OCI-LY3 (cell line): ENCODE results near the gene PRELID1.

Experiments used
- H2AFZ ChIP-seq: fragments of 200-600, 300-600 bp; shearing (Covaris generic); 2 replicates; pipeline ENCODE4 v1.6.0; 2014; ENCODE audit warnings: antibody characterized with exemption, low read depth, low read length
- H3K27ac ChIP-seq: fragments of 200-600, 300-600 bp; sonication (generic); 2 replicates; pipeline ENCODE4 v1.5.1; 2014; ENCODE audit warnings: mild to moderate bottlenecking, low read length, moderate library complexity, mixed read lengths
- H3K27me3 ChIP-seq: fragments of 200-600, 300-600 bp; sonication (generic); 2 replicates; pipeline ENCODE4 v1.6.1; 2014; ENCODE audit warnings: low read depth, low read length, mixed read lengths
- H3K36me3 ChIP-seq: fragments of 200-600, 300-600 bp; sonication (generic); replicated peaks from 2 replicates; pipeline ENCODE3; 2014; ENCODE audit warnings: low read depth, low read length, mixed read lengths
- H3K4me1 ChIP-seq: fragments of 300-600, 200-600 bp; sonication (generic); 2 replicates; pipeline ENCODE4 v1.6.1; 2014; ENCODE audit warnings: low read length, mixed read lengths
- H3K4me2 ChIP-seq: fragments of 200-600, 300-600 bp; sonication (generic); 2 replicates; pipeline ENCODE4 v1.6.1; 2014; ENCODE audit warnings: low read length, mixed read lengths
- H3K4me3 ChIP-seq: fragments of 300-600, 200-600 bp; sonication (generic); 2 replicates; pipeline ENCODE4 v1.5.1; 2014; ENCODE audit warnings: antibody characterized with exemption, mild to moderate bottlenecking, low read length, moderate library complexity
- H3K79me2 ChIP-seq: fragments of 300-600, 200-600 bp; shearing (Covaris generic); 2 replicates; pipeline ENCODE4 v1.6.1; 2014; ENCODE audit warnings: mild to moderate bottlenecking, low read length, mixed read lengths
- H3K9ac ChIP-seq: fragments of 300-600, 200-600 bp; shearing (Covaris generic); 2 replicates; pipeline ENCODE4 v1.6.0; 2014; ENCODE audit warnings: mild to moderate bottlenecking, low read length, moderate library complexity
- H3K9me3 ChIP-seq: fragments of 200-600, 300-600 bp; shearing (Covaris generic); 2 replicates; pipeline ENCODE4 v1.6.1; 2014; ENCODE audit warnings: low read length, mixed read lengths; ENCODE audit not compliant: insufficient read depth
- H4K20me1 ChIP-seq: fragments of 200-600, 300-600 bp; sonication (generic); 2 replicates; pipeline ENCODE4 v1.6.1; 2016; ENCODE audit warnings: low read length, mixed read lengths; ENCODE audit not compliant: insufficient read depth
- CTCF ChIP-seq: fragments of 200-600, 300-600 bp; sonication (generic); IDR thresholded peaks from 2 replicates; pipeline ENCODE4 v1.5.1; 2014; ENCODE audit warnings: antibody characterized with exemption, low read length, low read depth
- EZH2phosphoT487 ChIP-seq: fragments of 200-600 bp; shearing (Covaris generic); IDR thresholded peaks from 2 replicates; pipeline ENCODE4 v1.6.1; 2018; ENCODE audit warnings: antibody characterized with exemption, mixed run types, low read depth

PRELID1 gene

GRCh38 chr5:177276886-177277285, 26.7 kb upstream of the PRELID1 start:
- no peaks in the 10 kb centered on the region for H3K27me3 ChIP-seq
- no peak overlapping the region for H3K27ac ChIP-seq
- H3K4me1 ChIP-seq = no peaks in the 10 kb centered on the region
- H3K36me3 ChIP-seq = peaks cover 49% of the 10 kb centered on the region
- no peaks in the 10 kb centered on the region for H3K9me3 ChIP-seq
- H3K4me3 ChIP-seq = no peak overlapping the region
- H3K9ac ChIP-seq = no peak overlapping the region
- TF ChIP-seq CTCF = no peak
- TF ChIP-seq EZH2phosphoT487 = no peak
- no peaks in the 10 kb centered on the region for H4K20me1 ChIP-seq
- H3K79me2 ChIP-seq = no peaks in the 10 kb centered on the region
- H3K4me2 ChIP-seq = no peak overlapping the region
- no peak overlapping the region for H2AFZ ChIP-seq

- Histone ChIP-seq H3K4me2 (no peak overlapping the region), H3K79me2 (no peaks in the 10 kb centered on the region), H3K9me3 (no peaks in the 10 kb centered on the region), H3K4me3 (no peak overlapping the region), H2AFZ (no peak overlapping the region), H4K20me1 (0 out of 2 replicates have a peak, but pooled peaks cover 4% of the 10 kb centered on the region), H3K36me3 (peaks cover 63% of the 10 kb centered on the region), H3K27ac (no peak overlapping the region), H3K9ac (no peak overlapping the region), H3K27me3 (no peaks in the 10 kb centered on the region), H3K4me1 (peaks cover 13% of the 10 kb centered on the region)
- TF ChIP-seq EZH2phosphoT487 = no peak
- TF ChIP-seq CTCF = no peak
Observed at GRCh38 chr5:177288191-177288590, 15.4 kb upstream of the PRELID1 start.

- Histone ChIP-seq H4K20me1 (0 out of 2 replicates have a peak, but pooled peaks cover 4% of the 10 kb centered on the region), H3K27me3 (no peaks in the 10 kb centered on the region), H3K27ac (peak overlapping the region; percentile 54), H3K36me3 (peaks cover 71% of the 10 kb centered on the region), H3K4me3 (no peak overlapping the region), H3K9me3 (no peaks in the 10 kb centered on the region), H3K9ac (no peak overlapping the region), H3K4me2 (peak overlapping the region; percentile 40), H3K79me2 (no peaks in the 10 kb centered on the region), H2AFZ (no peak overlapping the region), H3K4me1 (peaks cover 13% of the 10 kb centered on the region)
- TF ChIP-seq CTCF (no peak), EZH2phosphoT487 (no peak)
Observed at GRCh38 chr5:177290816-177291596, 12.6 kb upstream of the PRELID1 start.

- Histone ChIP-seq H3K4me1 (peaks cover 13% of the 10 kb centered on the region), H3K9ac (no peak overlapping the region), H3K27ac (0 out of 2 replicates have a peak overlapping the region, but pooled peaks have one; percentile 54), H4K20me1 (0 out of 2 replicates have a peak, but pooled peaks cover 4% of the 10 kb centered on the region), H3K9me3 (no peaks in the 10 kb centered on the region), H3K27me3 (no peaks in the 10 kb centered on the region), H3K4me2 (no peak overlapping the region), H3K36me3 (peaks cover 74% of the 10 kb centered on the region), H3K4me3 (no peak overlapping the region), H2AFZ (no peak overlapping the region), H3K79me2 (no peaks in the 10 kb centered on the region)
- TF ChIP-seq EZH2phosphoT487 = no peak
- no peak for TF ChIP-seq CTCF
Observed at GRCh38 chr5:177291735-177292134, 11.9 kb upstream of the PRELID1 start.
